ENCODE measurements around the gene KRT13. TPM values are rescaled to one million over a fixed set of nuclear protein-coding genes. Genes with fewer than 3 reads are reported as not detected.

KRT13 gene
- polyA plus RNA-seq, 5 donors: 0.19 to 0.58 (median 0.38) TPM

DNA sequence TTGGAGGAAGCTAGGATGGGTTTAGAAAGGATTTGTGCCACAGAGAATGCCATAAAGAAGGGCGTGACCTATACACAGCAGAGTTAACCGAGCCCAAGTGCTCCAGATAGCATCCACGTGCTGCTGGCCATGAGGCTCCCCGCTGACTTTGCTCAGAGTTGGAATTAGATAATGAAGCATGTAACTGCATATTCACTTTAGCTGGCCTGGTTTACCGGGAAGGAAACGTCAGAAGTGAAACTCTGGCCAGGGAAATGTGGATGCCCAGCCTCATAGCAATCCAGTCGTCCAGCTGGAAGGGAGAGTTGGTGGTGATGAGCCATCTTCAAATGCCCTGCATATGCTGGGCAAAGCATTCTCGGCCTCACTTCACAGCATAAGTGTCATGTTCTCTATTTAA lies 30.5 kb downstream of the KRT13 start:
- DNase-seq: no peak

DNA sequence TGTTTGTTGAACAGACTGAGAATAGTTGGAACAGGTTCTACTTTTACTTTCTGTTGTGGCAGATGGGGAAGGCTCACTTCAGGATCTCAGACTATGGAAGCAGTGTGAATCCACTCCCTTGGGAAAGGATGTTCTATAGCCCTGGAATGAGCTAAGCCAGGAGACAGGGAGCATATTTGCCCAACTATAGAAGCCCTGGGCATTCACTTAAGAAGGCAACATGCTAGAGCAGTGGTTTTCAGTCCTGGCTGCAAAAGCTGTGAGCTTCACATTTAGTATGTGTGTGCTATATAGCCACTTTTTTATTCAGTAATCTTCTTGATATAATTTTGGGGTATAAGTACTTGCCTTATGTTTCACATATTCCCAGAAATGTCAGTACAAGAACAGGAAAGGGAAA lies 37.1 kb downstream of the KRT13 start:
- no peak for DNase-seq

DNA sequence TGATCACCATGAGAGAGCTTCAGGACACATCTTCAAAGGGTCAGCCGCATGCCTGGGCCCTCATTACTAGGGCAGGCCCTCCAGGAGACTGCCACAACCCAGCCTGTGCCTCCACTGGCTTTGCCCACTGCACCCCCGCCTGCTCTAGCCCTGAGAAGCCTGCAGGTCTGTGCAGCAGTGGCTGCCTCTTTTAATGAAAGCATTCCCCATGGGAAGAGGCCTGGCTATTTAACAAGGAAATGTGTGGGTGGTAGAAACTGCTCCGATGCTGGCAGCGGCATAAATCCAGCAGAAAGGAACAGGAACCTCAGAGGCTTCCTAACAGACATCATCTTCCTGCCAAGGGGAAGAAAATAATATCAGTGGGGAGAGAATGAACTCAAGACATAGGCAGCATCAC lies 37.9 kb downstream of the KRT13 start:
- DNase-seq: no peak

DNA sequence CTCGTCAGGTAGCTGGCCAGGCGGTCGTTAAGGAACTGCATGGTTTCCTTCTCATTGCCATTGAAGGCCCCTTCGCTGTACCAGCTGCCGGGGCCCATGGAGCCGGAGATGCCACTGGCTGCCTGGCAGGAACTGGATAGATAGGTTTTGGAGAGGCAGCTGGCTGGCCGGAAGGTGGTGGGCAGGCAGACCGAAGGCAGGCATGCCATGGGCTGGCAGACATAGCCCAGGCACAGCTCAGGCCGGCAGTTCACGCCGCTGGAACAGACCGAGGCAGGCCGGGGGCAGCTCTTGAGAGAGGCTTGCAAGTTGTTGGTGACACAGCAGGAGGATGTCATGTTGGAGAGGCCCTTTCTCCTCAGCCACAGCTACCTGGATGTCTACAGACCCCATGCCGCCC lies 38.4 kb downstream of the KRT13 start, which contains the start of gene KRT32:
Gene KRT32 (minus strand): TSS at position 399 of the 400 bp plus-strand sequence. CDS start 61 bp downstream, at position 338.
- DNase-seq: no peak

DNA sequence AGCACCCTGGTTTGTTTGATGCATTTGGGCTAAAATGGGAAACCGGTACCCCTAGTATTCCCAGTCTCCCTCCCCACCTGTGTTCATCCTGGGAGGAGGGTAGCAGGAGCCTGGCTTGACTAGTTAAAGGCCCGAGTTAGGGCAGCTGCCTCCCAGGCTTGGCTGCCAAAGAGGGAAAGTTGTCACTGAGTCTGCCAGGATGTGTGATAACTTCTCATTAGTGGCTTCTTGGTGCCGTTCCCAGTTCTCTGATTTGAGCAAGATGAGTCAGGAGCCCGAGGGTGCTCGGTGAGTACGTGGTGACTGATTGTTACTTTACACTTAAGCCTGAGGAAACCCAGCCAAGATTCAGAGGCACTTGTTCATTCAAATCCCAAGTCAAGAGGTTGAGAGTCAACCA lies 40.7 kb downstream of the KRT13 start:
- peak; percentile 27 to 30 for DNase-seq

DNA sequence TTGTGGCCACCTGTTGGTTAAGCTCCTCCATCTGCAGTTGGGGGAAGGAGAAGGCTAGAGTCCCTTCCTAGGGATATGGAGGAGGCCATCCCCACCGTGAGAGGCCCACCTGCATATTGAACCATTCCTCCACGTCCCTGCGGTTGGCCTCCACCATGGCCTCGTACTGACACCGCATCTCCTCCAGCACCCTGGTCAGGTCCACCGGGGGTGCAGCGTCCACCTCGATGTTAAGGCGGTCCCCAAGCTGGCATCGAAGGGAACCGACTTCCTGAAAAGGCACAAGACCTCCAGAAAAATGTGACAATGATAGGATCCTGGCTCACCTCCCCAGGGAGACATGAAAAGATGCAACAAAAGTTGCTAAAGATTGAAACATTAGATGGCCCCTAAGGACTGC lies 41.2 kb downstream of the KRT13 start:
- DNase-seq: no peak

DNA sequence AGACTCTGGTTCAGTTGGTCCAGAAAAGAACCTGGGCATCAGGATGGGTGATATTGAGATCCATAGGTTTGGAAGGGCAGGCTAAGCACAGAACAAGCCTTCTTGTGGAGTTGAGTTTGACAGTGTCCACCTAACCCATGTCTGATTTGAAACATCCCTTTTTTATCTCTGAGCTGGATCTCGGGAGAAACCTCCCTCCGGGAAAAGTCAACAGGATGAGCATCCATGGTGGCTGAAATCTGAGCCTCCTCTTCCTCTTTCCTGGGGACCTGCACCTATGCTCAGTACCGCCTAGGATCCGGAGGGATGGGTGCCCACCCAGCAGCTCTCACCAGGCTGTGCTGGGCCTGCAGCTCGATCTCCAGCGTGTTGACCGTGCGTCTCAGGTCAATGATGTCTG lies 41.7 kb downstream of the KRT13 start:
- DNase-seq: no peak

DNA sequence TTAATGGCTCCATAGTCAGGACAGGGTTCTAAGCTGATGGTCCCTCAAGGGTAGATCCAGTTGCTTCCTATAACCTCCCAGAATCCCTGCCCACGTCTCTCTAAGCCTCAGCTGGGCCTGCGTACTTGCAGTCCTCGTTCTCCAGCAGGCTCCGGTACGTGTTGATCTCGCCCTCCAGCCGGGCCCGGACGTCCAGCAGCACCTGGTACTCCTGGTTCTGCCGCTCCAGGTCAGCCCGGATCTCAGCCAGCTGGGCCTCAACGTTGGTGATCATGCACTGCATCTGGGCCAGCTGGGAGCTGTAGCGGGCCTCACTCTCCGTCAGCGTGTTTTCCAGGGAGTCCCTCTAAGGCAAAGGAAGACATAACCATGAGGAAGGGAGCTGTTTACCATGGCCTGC lies 42.7 kb downstream of the KRT13 start:
- no peak for DNase-seq

DNA sequence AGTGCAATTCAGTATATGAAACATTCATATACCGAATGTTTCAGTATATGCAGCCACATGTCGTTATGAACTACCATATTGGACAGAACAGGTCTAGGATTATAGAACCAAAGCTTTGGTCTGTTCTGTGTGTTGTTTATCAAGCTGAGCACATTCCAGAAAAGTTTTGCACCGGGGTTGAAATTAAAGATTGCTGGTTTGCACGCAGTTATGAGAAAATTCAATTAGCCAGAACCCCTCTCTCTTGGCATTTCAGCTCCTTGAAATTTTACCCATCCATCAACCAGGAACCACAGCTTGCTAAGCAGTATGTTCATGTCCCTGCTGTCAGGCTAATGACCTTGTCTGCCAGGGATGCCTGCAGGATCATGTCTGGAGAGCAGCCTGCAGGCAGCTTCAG lies 47.7 kb downstream of the KRT13 start:
- DNase-seq: no peak

DNA sequence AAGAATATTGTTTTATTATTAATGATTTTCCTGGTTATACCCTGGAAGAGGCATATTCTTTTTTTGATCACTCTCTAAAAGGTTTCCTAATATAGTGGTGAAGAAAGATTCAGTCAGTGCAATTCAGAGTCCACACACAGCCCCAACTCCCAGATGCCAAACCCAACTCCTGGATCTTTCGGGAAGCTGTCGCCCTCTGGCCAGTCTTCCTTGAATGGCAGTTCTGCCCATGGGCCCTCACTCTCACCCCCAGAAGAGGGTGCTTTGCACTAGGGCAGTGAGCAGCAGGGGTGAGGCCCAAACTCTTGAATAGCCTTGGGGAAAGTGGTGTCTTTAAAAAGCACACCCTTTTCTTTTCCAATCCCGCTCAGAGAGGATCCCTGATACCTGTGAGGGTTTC lies 49.2 kb downstream of the KRT13 start:
- no peak for DNase-seq

DNA sequence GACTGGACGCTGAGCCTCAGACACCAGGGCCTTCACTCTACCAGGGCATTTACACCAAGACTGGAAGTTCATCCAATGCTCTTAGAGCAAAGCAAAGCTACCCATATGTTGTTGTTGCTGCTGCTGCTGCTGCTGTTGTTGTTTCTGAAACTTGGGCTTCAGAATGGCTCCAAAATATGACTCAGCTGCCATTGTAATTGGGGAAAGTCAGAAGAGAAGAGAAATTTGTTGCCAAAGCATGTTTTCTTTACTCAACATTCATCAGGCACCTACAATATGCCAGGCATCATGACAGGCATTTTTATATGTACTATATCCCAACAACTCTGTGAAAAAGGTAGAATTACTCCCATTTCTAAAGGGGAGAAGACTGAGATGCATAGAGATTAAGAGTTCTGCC lies 50.2 kb downstream of the KRT13 start:
- DNase-seq: no peak

DNA sequence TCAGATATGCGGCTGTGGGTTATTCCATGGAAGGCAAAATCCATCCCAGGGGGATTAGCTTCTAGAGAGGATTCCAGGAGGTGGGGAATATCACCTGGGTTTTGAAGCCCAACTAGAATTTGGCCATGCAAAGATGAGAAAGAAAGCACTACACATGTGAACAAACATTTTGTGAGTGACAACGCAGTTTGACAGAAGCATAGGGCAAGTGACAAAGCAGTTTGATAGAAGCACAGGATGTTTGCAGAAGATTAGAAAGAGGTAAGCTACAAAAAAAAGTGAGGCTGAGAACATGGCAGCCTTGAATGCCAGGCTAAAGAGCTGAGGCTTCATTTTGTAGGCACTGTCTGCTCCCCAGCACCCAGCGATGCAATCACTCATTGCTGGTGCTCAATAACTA lies 52.3 kb downstream of the KRT13 start:
- DNase-seq: no peak

DNA sequence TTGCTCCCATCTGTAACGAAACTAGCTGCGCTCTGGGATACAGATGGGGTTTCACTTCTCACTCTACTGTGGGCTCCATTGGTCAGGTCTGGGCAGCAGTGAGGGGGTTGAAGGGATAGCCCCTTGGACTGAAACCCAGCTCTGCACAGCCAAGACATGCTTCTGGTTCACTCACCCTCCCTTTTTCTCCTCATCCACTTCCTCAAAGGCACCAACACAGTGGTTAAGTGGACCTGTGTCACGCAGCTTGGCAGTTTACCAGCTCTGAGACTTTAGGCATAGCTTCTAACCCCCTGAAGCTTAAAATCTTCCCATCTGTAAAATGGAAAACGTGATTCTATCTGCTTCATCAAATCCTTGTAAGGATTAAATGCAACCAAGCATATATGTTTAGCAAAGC lies 53.1 kb downstream of the KRT13 start:
- DNase-seq: no peak

DNA sequence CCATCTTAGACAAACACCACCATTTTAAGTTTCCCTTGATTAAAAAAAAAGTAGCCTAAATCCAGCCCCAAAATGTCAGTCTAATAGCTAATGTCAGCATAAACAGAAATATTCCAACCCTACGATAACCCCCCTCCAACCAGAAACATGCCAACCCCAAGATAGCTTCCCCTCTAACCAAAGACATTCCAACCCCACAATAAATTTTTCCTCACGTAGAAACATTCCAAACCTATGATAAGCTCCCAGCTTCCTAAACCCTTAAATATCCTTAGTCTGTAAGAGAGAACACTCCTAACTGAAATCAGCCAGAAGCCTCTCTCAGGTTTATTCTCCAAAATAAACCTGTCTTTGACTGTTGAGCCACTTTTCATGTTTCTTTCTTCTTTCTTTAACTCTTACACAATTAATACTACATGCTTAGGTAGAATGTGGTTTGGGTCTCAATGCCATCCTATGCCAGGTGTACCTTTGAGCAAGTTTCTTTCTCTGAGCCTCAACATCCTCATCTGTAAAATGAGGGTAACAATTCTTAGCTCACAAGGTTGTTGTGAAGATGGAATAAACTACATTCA lies 54.2 kb downstream of the KRT13 start:
- no peak for DNase-seq

Other genes with a start within 250 kb of the KRT13 start
- under 1 TPM; 0.13 to 0.25 (median 0.18) TPM for gene KRTAP9-6, start 240.2 kb downstream of the KRT13 start, polyA plus RNA-seq (ENCODE audit: insufficient read depth in 1 of 5, insufficient read length in 5 of 5, low replicate concordance in 1 of 5)
- gene KRTAP9-7, start 229.9 kb downstream of the KRT13 start, polyA plus RNA-seq (ENCODE audit: insufficient read depth in 1 of 5, insufficient read length in 5 of 5, low replicate concordance in 1 of 5): not detected
- gene KRTAP29-1, start 202.8 kb downstream of the KRT13 start, polyA plus RNA-seq (ENCODE audit: insufficient read depth in 1 of 5, insufficient read length in 5 of 5, low replicate concordance in 1 of 5): not detected
- gene KRTAP16-1, start 196.3 kb downstream of the KRT13 start, polyA plus RNA-seq (ENCODE audit: insufficient read depth in 1 of 5, insufficient read length in 5 of 5, low replicate concordance in 1 of 5): not detected
- gene KRTAP17-1, start 189.9 kb downstream of the KRT13 start, polyA plus RNA-seq (ENCODE audit: insufficient read depth in 1 of 5, insufficient read length in 5 of 5, low replicate concordance in 1 of 5): not detected
- not detected for gene KRT33A, start 154.8 kb downstream of the KRT13 start, polyA plus RNA-seq (ENCODE audit: insufficient read depth in 1 of 5, insufficient read length in 5 of 5, low replicate concordance in 1 of 5)
- not detected for gene KRT33B, start 135.8 kb downstream of the KRT13 start, polyA plus RNA-seq (ENCODE audit: insufficient read depth in 1 of 5, insufficient read length in 5 of 5, low replicate concordance in 1 of 5)
- not detected for gene KRT34, start 123.3 kb downstream of the KRT13 start, polyA plus RNA-seq (ENCODE audit: insufficient read depth in 1 of 5, insufficient read length in 5 of 5, low replicate concordance in 1 of 5)
- gene KRT31, start 108.0 kb downstream of the KRT13 start, polyA plus RNA-seq (ENCODE audit: insufficient read depth in 1 of 5, insufficient read length in 5 of 5, low replicate concordance in 1 of 5): under 1 TPM in 1 of 5 donors, not detected in 4; 0.32 TPM
- not detected for gene KRT37, start 81.0 kb downstream of the KRT13 start, polyA plus RNA-seq (ENCODE audit: insufficient read depth in 1 of 5, insufficient read length in 5 of 5, low replicate concordance in 1 of 5)
- gene KRT38, start 64.6 kb downstream of the KRT13 start, polyA plus RNA-seq (ENCODE audit: insufficient read depth in 1 of 5, insufficient read length in 5 of 5, low replicate concordance in 1 of 5): not detected
- gene KRT32, start 38.2 kb downstream of the KRT13 start, polyA plus RNA-seq (ENCODE audit: insufficient read depth in 1 of 5, insufficient read length in 5 of 5, low replicate concordance in 1 of 5): not detected
- not detected for gene KRT35, start 24.5 kb downstream of the KRT13 start, polyA plus RNA-seq (ENCODE audit: insufficient read depth in 1 of 5, insufficient read length in 5 of 5, low replicate concordance in 1 of 5)
- not detected for gene KRT36, start 15.7 kb downstream of the KRT13 start, polyA plus RNA-seq (ENCODE audit: insufficient read depth in 1 of 5, insufficient read length in 5 of 5, low replicate concordance in 1 of 5)
- gene KRT15, start 13.3 kb upstream of the KRT13 start, polyA plus RNA-seq (ENCODE audit: insufficient read depth in 1 of 5, insufficient read length in 5 of 5, low replicate concordance in 1 of 5): 1 to 10 TPM; 1.0 to 2.8 (median 2.3) TPM
- gene KRT19, start 22.7 kb upstream of the KRT13 start, polyA plus RNA-seq (ENCODE audit: insufficient read depth in 1 of 5, insufficient read length in 5 of 5, low replicate concordance in 1 of 5): 100 to 1,000 TPM in 4 of 5 donors, 10 to 100 TPM in 1; 91.6 to 190 (median 122) TPM
- gene KRT9, start 66.4 kb upstream of the KRT13 start, polyA plus RNA-seq (ENCODE audit: insufficient read depth in 1 of 5, insufficient read length in 5 of 5, low replicate concordance in 1 of 5): not detected
- 1 to 10 TPM in 2 of 5 donors, under 1 TPM in 3; 0.55 to 2.1 (median 0.87) TPM for gene KRT14, start 81.3 kb upstream of the KRT13 start, polyA plus RNA-seq (ENCODE audit: insufficient read depth in 1 of 5, insufficient read length in 5 of 5, low replicate concordance in 1 of 5)
- not detected for gene KRT16, start 107.2 kb upstream of the KRT13 start, polyA plus RNA-seq (ENCODE audit: insufficient read depth in 1 of 5, insufficient read length in 5 of 5, low replicate concordance in 1 of 5)
- gene KRT17, start 119.0 kb upstream of the KRT13 start, polyA plus RNA-seq (ENCODE audit: insufficient read depth in 1 of 5, insufficient read length in 5 of 5, low replicate concordance in 1 of 5): 10 to 100 TPM in 2 of 5 donors, 1 to 10 TPM in 3; 2.6 to 12.1 (median 5.5) TPM
- 100 to 1,000 TPM; 648 to 772 (median 688) TPM for gene EIF1, start 183.3 kb upstream of the KRT13 start, polyA plus RNA-seq (ENCODE audit: insufficient read depth in 1 of 5, insufficient read length in 5 of 5, low replicate concordance in 1 of 5)
- not detected for gene GAST, start 206.7 kb upstream of the KRT13 start, polyA plus RNA-seq (ENCODE audit: insufficient read depth in 1 of 5, insufficient read length in 5 of 5, low replicate concordance in 1 of 5)
- under 1 TPM; 0.18 to 0.60 (median 0.49) TPM for gene HAP1, start 229.0 kb upstream of the KRT13 start, polyA plus RNA-seq (ENCODE audit: insufficient read depth in 1 of 5, insufficient read length in 5 of 5, low replicate concordance in 1 of 5)